Activated CD8-positive, alpha-beta memory T cell treated with anti-CD3 and anti-CD28 coated beads for 36 hours (primary cell): ENCODE data around the gene RAB34. TPM values are rescaled to one million over a fixed set of nuclear protein-coding genes. Genes with fewer than 3 reads are reported as not detected.

Experiments used
- CTCF ChIA-PET: fragments of 350-600 bp; sonication (Branson Sonifier 250); formaldehyde crosslinking; loops from one replicate; lab custom pipeline; 2021; ENCODE audit warnings: antibody characterized with exemption; lab: Charles Lee
- POLR2A ChIA-PET: fragments of 350-600 bp; sonication (Branson Sonifier 250); formaldehyde crosslinking; loops from one replicate; lab custom pipeline; 2021; ENCODE audit warnings: antibody characterized with exemption; lab: Charles Lee
- total RNA-seq, 2 experiments: library from RNA; stranded (reverse); gene quantifications; one replicate each; pipeline ENCODE4 v1.2.3, GENCODE V29; 2021

RAB34 gene
- total RNA-seq, 2 experiments from 2014 or later, result 8.5 to 11.7 TPM

GRCh38 chr17:28669918-28670317, 47.8 kb downstream of the RAB34 start:
- ChIA-PET POLR2A (no interaction called here), CTCF (no interaction called here)

- ChIA-PET POLR2A (no interaction called here), CTCF (no interaction called here)
These were observed 49.8 kb downstream of the RAB34 start for GRCh38 chr17:28667870-28668269.

GRCh38 chr17:28665994-28666393, 51.7 kb downstream of the RAB34 start:
- POLR2A ChIA-PET, result no interaction called here
- CTCF ChIA-PET, result no interaction called here

Other genes starting within 250 kb of the RAB34 start
- gene SLC13A2, start 244.2 kb downstream of the RAB34 start, total RNA-seq, result not detected
- not detected for gene FOXN1, start 211.5 kb downstream of the RAB34 start, total RNA-seq
- gene UNC119, start 165.2 kb downstream of the RAB34 start, total RNA-seq, result 10 to 100 TPM; 27.8 to 35.8 TPM
- 10 to 100 TPM; 50.0 to 50.3 TPM for gene PIGS, start 146.3 kb downstream of the RAB34 start, total RNA-seq
- gene ALDOC, start 141.0 kb downstream of the RAB34 start, total RNA-seq, result 10 to 100 TPM; 35.1 to 36.2 TPM
- gene SPAG5, start 118.8 kb downstream of the RAB34 start, total RNA-seq, result 10 to 100 TPM; 94.4 to 95.4 TPM
- 10 to 100 TPM; 20.7 to 23.1 TPM for gene RSKR, start 103.7 kb downstream of the RAB34 start, total RNA-seq
- gene BLTP2, start 72.7 kb downstream of the RAB34 start, total RNA-seq, result 100 to 1,000 TPM; 202 to 216 TPM
- gene SDF2, start 56.0 kb downstream of the RAB34 start, total RNA-seq, result 10 to 100 TPM; 44.7 to 47.1 TPM
- 10 to 100 TPM; 81.7 to 82.6 TPM for gene SUPT6H, start 55.7 kb downstream of the RAB34 start, total RNA-seq
- gene PROCA1, start 6.0 kb downstream of the RAB34 start, total RNA-seq, result 1 to 10 TPM; 3.9 to 4.8 TPM
- gene RPL23A, start 2.1 kb upstream of the RAB34 start, total RNA-seq, result 1,000 to 10,000 TPM; 2,504 to 2,566 TPM
- gene TLCD1, start 8.4 kb upstream of the RAB34 start, total RNA-seq, result 10 to 100 TPM; 20.1 to 22.0 TPM
- gene NEK8, start 10.9 kb upstream of the RAB34 start, total RNA-seq, result 1 to 10 TPM; 6.0 to 6.8 TPM
- gene TRAF4, start 26.1 kb upstream of the RAB34 start, total RNA-seq, result 100 to 1,000 TPM; 158 to 159 TPM
- 10 to 100 TPM; 20.1 to 20.3 TPM for gene FAM222B, start 124.9 kb upstream of the RAB34 start, total RNA-seq
- gene ERAL1, start 137.1 kb upstream of the RAB34 start, total RNA-seq, result 10 to 100 TPM; 72.3 to 76.4 TPM
- gene FLOT2, start 179.9 kb upstream of the RAB34 start, total RNA-seq, result 10 to 100 TPM; 89.8 to 96.5 TPM
- gene DHRS13, start 185.2 kb upstream of the RAB34 start, total RNA-seq, result 10 to 100 TPM; 33.6 to 34.3 TPM
- 10 to 100 TPM; 47.4 to 48.5 TPM for gene PHF12, start 233.7 kb upstream of the RAB34 start, total RNA-seq